Measurements from ENCODE around the gene SUSD1. TPM values are rescaled to one million over a fixed set of nuclear protein-coding genes. Genes with fewer than 3 reads are reported as not detected.

Gene SUSD1
- polyA plus RNA-seq, 4 donors: 15.3 to 40.7 (median 33.5) TPM

DNA sequence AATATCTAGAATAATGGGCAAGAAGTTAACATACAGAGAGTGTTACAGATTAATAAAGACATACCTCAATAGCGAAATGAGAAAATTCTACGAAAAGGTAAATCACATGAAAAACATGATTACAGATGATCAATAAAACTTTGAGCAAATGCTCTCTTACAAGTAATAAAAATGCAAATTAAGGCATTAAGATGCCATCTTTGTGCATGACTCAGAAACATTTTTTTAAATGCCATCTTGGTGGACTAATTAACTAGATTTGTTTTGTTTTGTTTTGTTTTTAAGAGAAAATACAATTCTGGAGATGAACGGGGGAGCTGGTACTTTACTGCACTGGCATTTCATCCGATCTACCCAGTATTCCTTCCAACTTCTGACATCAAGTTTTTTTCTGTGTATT is 130.2 kb downstream of the SUSD1 start:
- no peak for DNase-seq (ENCODE audit: low read depth in 4 of 4, low spot score in 3 of 4)

- no peak for DNase-seq (ENCODE audit: low read depth in 4 of 4, low spot score in 3 of 4)
Observed at GRCh38 chr9:112044186-112044585, 130.9 kb downstream of the SUSD1 start.

GRCh38 chr9:112043423-112043822 is 131.7 kb downstream of the SUSD1 start:
- no peak for DNase-seq (ENCODE audit: low read depth in 4 of 4, low spot score in 3 of 4)

DNA sequence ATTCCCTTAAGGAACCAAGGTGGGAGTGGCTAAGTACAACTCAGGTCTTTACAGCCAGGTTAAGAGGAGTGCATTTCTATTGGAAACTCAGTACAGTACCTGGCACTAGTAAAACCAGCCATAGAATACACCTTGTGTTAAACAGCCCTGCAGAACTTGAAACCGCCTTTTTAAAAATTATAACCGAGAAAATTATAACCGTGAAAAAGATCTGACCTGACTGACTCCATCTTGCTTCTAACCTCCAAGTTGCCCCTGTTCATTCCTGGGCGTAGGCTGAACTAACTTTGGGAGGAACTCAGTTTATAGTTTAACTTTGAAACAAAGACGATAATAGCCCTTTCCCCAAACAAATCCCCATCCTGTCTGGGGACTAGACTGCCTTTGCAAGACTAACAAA is 132.3 kb downstream of the SUSD1 start:
- DNase-seq (ENCODE audit: low read depth in 4 of 4, low spot score in 3 of 4): no peak

GRCh38 chr9:112042244-112042638 is 132.9 kb downstream of the SUSD1 start:
- no peak for DNase-seq (ENCODE audit: low read depth in 4 of 4, low spot score in 3 of 4)

DNA sequence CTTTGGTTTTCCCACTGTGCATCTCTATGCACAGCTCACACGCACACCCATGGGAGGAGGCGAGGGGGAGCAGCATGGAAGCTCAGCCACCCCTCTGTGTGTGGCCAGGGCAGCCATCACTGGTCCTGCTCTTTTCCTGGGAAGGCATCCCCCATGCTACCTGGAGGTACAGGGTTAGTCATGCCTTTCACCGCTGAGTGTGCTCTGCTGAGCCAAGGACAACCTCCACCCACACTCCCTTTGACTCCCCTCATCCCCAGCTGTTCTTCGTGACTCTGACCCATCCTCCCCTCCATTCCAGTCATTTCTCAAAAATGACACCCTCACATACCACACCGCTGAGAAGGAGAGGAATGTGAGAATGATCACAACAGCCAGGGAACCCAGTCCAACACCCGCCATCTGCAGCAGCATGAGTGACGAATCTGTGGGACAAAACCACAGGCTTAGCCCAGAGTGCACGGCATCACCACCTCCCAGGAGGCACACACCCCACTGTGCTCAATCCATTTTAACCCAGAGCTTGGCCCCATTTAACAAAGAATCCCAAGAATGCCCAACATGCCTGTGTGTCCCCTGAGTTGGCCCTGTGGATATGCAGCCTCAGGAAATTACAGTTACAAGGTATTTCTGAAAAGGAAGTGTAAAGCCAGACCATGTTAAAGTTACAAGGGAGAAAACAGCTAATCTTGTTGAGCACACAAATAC is 133.4 kb downstream of the SUSD1 start:
- no peak for DNase-seq (ENCODE audit: low read depth in 4 of 4, low spot score in 3 of 4)

DNA sequence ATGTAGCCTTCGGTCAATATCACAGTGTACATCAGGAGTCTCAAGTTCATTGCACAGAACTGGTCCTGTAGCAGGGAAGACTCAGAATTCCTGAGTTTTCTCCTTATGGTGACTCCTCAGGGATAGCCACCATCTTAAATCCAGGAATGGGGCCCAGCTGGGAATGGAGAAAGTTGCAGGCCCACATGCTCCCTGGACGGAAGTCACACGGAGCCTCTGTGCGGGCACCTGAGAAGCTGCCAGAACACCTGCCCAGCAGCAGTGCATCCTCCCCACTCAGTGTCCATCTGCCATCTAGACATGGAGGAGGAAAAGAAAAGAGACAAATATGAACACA is 133.9 kb downstream of the SUSD1 start:
- no peak for DNase-seq (ENCODE audit: low read depth in 4 of 4, low spot score in 3 of 4)

- no peak for DNase-seq (ENCODE audit: low read depth in 4 of 4, low spot score in 3 of 4)
Observed at GRCh38 chr9:112038017-112038408, 137.1 kb downstream of the SUSD1 start.

GRCh38 chr9:112037281-112038016 is 137.6 kb downstream of the SUSD1 start:
- DNase-seq (ENCODE audit: low read depth in 4 of 4, low spot score in 3 of 4): no peak

DNA sequence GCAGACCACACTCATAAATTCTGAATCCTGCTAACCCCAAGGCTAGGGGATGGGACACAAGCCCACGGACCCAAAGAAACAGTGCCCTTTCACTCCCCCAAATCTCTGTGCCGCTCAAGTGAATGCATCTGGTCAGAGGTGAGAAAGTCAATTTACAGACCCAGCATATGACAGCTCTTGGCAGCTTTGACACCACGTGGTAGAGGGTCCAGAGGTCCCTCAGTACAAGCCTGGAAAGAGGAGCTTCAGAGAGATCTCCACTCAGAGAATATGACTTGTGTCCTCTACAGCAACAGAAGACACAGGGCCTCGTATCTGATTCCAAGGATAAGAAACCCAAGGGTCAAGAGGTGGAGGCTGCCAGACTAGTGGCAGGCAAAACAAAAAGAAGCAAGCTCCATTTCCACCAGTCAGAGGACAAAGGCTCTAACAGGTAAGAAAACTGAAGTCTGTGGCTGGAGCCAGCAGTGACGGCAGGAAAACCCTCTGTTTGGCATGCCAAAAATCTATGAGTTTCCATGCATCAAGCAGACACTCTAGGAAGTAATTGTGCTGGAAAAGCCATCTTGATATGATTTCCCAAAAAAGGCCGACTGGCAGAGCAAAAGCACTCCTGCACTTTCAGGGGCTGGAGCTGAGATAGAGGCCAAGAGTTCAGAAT is 139.8 kb downstream of the SUSD1 start:
- no peak for DNase-seq (ENCODE audit: low read depth in 4 of 4, low spot score in 3 of 4)

DNA sequence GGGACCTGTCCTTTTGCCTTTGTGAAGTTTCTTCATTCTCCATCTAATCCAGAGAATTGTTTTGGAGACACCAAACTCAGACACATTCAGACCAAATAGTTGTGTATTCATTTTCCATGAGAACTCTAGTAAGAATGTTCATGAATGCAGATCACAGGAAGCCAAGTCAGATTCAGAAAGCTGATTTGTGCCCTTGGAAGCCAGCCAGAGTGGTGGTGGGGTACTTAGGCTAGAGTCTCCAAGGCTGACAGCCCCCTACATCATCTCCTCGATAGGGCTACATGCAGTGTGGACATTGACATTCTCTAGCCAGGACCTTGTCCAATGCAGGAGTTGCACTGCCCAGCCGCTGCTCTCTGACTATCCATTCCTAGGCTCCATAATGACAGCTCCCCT is 140.9 kb downstream of the SUSD1 start:
- no peak for DNase-seq (ENCODE audit: low read depth in 4 of 4, low spot score in 3 of 4)

DNA sequence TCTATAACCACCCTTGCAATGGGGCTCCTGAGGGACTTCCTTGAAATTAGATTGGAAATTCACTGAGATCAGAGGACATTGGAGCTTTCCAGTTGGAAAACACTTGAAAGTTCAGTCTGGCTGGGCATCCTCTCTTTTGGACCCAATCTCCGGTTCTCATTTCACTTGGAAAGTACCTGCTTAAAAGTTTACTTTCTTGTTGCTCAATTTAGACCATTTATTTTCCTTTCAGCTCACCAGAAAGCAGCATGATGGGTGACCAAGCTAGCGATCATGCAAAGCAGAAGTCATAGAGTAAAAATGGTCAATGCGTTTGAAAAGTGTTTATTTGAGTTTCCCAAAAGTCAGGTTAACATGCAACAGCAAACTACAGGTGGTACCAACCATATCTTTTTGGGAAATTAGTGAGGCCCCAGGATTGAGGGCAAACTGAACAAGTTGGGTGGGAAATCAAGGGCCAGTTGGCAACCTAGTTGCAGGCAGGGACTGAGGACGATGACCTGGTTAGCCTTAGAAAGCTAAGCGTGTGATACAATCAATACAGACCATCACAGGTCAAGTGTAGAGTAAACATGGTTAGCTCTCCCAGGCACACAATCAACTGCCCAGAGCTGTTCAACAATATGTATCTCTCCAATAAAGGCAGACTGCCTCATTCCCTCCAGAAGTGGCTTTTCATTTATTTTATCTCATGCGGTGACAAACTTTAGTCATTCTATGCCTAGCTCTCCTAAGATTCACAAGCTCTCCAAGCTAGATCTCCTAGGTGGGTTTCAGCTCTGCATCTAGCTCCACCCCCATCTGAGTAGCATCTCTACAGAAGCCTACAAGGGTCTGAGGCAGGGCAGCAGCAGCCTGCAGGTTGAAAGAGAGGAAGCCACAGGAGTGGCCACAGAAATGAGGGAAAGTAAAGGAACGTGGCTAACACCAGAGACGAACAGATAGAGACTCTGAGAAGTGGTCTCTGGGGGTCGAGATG is 141.6 kb downstream of the SUSD1 start:
- no peak for DNase-seq (ENCODE audit: low read depth in 4 of 4, low spot score in 3 of 4)

DNA sequence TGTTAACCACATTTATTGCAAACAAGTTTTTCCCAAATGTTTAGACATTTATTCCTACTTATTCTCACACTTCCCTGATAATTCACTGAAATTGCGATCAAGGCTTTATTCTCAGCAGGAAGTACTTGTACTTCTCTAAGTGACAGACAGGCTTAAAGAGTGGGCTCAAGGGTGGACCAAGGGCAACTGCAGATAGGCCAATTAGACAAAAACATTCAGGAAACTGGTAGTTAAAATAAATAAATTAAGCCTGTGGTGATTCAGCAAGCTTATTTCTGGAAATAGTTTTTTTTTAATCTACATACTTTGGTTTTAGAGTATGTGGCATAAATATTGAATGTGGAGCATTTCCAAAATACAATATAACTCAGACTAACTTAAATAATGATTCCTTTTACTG is 142.4 kb downstream of the SUSD1 start:
- DNase-seq (ENCODE audit: low read depth in 4 of 4, low spot score in 3 of 4): no peak

GRCh38 chr9:112032009-112032408 is 143.1 kb downstream of the SUSD1 start:
- no peak for DNase-seq (ENCODE audit: low read depth in 4 of 4, low spot score in 3 of 4)

GRCh38 chr9:112031400-112031799 is 143.7 kb downstream of the SUSD1 start:
- no peak for DNase-seq (ENCODE audit: low read depth in 4 of 4, low spot score in 3 of 4)

DNA sequence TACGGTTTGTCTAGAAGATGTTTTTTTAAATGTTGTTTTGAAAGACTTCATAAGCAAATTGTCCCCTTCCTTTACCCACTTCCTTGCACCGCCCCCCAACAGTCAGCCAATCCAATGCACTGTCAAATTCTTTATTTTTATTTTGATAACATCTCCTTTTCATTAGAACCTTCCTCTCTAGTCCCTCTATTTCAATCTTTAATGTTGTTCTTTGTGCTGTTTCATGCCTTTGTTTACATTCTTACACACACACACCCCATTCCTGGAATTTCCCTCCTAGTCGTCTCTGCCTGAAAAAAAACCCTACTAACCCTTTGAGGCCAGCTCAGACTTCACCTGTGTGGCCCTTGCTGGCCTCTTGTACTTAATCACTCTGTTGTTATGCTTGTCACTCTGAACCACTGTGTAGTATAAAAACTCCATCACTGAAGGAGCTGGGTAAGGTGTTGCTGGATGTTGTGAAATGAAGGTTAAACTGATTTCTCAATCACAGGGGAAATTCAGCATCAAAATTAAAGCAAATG is 145.1 kb downstream of the SUSD1 start:
- DNase-seq (ENCODE audit: low read depth in 4 of 4, low spot score in 3 of 4): no peak

- no peak for DNase-seq (ENCODE audit: low read depth in 4 of 4, low spot score in 3 of 4)
Observed at GRCh38 chr9:112028242-112029221, 146.6 kb downstream of the SUSD1 start.

DNA sequence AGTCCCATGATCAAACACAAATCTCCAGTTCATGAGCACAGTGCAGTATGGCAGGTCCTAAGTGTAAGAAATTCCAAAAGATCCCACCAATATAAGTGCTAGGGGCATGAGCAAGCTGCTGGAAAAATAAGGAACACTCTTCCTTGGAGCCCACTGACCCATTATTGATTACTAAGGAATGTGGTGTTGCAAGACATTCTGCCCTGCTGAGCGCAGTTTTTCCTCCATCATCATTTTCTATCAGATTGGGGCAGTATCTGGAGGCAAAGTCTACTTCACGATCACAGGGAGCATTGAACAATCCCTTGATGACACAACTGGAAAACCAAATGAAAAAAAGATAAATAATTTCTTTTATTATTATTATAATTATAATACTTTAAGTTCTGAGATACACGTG is 149.2 kb downstream of the SUSD1 start:
- no peak for DNase-seq (ENCODE audit: low read depth in 4 of 4, low spot score in 3 of 4)

- DNase-seq (ENCODE audit: low read depth in 4 of 4, low spot score in 3 of 4): no peak
Observed at GRCh38 chr9:112021742-112022141, 153.4 kb downstream of the SUSD1 start.

Data from left renal pelvis (tissue), 4 donors.